Stimulated activated CD4-positive, alpha-beta T cell treated with anti-CD3 and anti-CD28 coated beads, Interleukin-1b, Interleukin-23, amount 100 ng/mL, for 48 hours (primary cell): ENCODE data around the gene ASPSCR1.
"Not testable (repeated sequence)": the region's sequence is repeated elsewhere in the genome, so short reads cannot be mapped to it uniquely, and the experiment has no call there.

Experiments
- DNase-seq: peaks from one replicate; pipeline ENCODE4 v3.0.0-alpha.2; 2020

Gene ASPSCR1

GRCh38 chr17:81942167-81942553, 35.3 kb upstream of the ASPSCR1 start:
- DNase-seq = no peak

GRCh38 chr17:81944858-81945257, 32.6 kb upstream of the ASPSCR1 start:
- no peak for DNase-seq

- DNase-seq = no peak
Measured at GRCh38 chr17:81947189-81947588, 30.2 kb upstream of the ASPSCR1 start, which contains the start of gene MYADML2. Gene MYADML2 (minus strand): TSS chr17:81947233. CDS start chr17:81941741, 5,492 bp downstream.

DNA sequence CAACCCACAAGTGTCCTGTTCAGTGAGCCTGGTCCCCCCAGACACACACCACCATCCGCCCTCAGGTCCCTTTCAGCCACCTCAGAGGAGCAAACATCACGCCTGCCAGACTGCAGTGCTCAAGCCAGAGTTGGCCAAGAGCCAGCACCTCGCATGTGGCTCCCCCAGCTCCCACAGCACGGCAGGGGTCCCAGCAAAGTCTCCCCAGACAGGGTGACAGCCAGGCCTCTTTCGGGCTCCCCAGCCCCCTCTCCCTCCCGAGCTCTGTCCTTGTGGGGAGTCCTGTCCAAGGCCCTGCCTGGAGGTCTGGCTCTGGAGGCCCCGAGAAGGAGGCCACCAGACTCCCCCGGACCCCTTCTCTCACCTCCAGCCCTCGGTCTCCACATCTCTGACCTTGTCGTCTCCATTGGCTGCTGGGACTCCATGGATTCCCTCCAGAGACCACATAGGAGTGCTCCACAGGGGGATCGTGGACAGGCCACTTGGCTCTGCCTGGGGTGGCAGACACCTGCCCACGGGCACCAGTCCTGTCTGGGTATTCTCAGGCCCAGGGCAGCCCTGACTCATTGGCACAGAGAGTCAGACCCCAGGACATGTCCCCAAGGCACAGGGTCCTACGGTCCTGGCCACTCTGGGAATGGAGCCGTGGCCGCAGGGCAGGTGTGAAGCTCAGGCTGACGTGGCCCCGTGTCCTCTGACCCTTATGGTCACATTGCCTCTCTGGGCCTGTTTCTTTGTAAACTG, 28.6 kb upstream of the ASPSCR1 start:
- DNase-seq = no peak

- no peak for DNase-seq
Measured at GRCh38 chr17:81950501-81950900, 26.9 kb upstream of the ASPSCR1 start.

- no peak for DNase-seq
Measured at GRCh38 chr17:81951785-81952684, 25.4 kb upstream of the ASPSCR1 start.

- DNase-seq = no peak
Measured at GRCh38 chr17:81952792-81953228, 24.6 kb upstream of the ASPSCR1 start.

DNA sequence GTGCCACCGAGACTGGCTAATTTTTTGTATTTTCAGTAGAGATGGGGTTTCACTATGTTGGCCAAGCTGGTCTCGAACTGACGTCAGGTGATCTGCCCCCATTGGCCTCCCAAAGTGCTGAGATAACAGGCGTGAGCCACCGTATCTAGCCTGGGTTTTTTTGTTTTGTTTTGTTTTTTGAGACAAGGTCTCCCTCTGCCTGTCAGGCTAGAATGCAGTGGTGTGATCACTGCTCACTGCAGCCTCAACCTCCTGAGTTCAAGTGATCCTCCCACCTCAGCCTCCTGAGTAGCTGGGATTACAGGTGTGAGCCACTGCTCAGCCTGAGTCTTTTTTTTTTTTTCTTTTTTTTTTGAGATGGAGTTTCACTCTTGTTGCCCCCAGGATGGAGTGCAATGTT, 24.0 kb upstream of the ASPSCR1 start:
- not testable (repeated sequence) for DNase-seq

- no peak for DNase-seq
Measured at GRCh38 chr17:81954131-81955057, 23.0 kb upstream of the ASPSCR1 start.

- DNase-seq = no peak
Measured at GRCh38 chr17:81955058-81955681, 22.3 kb upstream of the ASPSCR1 start.

GRCh38 chr17:81955756-81956544, 21.5 kb upstream of the ASPSCR1 start:
- DNase-seq = no peak

DNA sequence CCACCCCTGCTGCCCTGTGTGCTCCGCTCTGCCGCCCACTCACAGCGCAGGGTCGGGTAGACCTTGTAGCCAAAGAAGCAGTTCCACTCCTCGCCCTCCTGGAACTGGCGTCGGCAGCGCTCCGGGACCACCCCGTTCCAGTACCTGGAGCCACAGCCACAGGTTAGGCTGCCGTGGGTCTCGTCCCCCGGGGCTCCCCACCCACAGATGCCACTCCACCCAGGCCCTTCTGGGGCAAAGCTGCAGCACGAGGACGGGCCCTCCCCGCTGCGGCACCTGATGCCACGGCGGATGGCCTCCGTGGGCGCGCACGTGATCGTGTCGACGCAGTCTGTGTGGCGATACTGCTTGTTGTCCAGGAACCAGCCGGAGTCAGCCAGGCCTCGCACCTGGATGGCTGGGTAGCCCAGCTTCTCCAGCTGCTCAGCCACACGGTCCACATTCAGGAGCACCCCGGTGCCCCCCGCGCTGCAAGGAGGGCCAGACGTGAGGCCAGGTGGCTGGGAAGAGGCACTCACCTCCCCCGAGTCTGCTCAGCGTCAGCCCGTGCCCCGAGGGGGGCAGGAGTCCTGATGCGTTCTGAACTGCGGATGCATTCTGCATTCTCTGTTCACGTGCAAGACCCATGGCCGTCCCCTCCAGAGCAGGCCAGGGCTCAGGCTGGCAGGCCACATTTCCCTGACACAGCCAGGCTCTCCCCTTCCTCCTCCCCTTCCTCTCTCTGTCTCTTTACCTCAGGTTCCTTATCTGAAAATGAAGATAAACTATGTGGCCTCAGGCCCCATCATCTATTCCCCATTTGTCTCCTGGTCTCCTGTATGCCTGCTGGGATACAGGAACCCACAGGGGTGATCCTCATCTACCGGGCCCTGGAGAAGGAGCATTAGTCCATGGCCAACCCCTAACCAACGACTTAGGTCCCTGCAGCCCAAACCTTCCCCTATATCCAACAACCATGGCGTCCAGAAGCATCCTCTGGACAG, 20.5 kb upstream of the ASPSCR1 start:
- DNase-seq = no peak

DNA sequence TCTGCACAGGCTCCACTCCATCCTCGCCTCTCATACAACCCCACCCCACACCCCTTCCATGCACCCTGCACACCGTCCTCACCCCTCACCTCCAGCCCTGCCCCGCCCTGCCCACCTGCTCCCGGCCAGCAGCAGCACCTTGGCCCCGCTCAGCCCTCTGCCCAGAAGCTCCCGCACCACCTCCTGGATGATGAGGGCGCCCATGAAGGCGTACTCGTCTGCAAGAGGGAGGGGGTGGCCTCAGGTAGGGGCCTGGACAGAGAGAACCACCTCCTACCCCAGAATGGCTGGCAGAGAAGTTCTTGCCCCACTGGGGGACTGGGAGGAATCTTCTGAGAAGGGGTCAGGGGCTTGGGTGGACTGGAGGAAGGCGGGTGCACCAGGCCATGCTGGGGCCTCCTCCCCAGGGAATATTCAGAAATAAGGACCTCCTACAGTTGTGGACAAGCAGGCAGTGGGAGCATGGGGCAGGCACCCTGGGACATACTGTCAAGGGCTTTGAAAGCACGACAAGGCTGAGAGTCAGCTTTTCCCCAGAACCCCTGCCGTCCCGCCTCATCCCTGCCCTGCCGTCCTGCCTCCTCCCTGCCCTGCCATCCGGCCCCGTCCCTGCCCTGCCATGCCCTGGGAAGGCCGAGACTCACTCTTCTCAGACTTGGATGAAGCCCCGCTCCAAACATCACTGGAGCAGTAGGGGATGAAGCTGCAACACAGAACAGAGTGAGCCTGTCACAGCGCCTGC, 19.6 kb upstream of the ASPSCR1 start:
- no peak for DNase-seq

GRCh38 chr17:81958633-81959342, 18.6 kb upstream of the ASPSCR1 start:
- no peak for DNase-seq

GRCh38 chr17:81959362-81960129, 17.9 kb upstream of the ASPSCR1 start:
- peak; percentile 64 for DNase-seq

GRCh38 chr17:81960130-81960958, 17.1 kb upstream of the ASPSCR1 start:
- no peak for DNase-seq

- no peak for DNase-seq
Measured at GRCh38 chr17:81961087-81961511, 16.3 kb upstream of the ASPSCR1 start, which contains the start of gene NOTUM. Gene NOTUM (minus strand): TSS chr17:81961187. CDS start chr17:81960909, 278 bp downstream.
